Gastroesophageal sphincter (tissue), 3 donors: Measurements from ENCODE around the gene IL1RAPL2.

Experiments used
- CTCF ChIP-seq, 4 experiments: fragments of 200-600 bp in 2 of 4; fragments of 450-650 bp in 2 of 4; sonication (generic) in 1 of 4; IDR thresholded peaks; one replicate each; pipeline ENCODE4 v1.5.1; 2017 to 2019; ENCODE audit warnings: antibody characterized with exemption in 4 of 4, mild to moderate bottlenecking in 2 of 4, moderate library complexity in 2 of 4
- EP300 ChIP-seq: sonication (generic); formaldehyde crosslinking; IDR thresholded peaks from one replicate; pipeline ENCODE4 v1.6.1; 2017; ENCODE audit warnings: antibody characterized with exemption, mild to moderate bottlenecking
- POLR2A ChIP-seq, 2 donors: fragments of 450-650 bp; IDR thresholded peaks; one replicate each; pipeline ENCODE4 v1.6.1; 2017; ENCODE audit warnings: antibody characterized with exemption in 2 of 2, mild to moderate bottlenecking in 2 of 2, moderate library complexity in 1 of 2
- POLR2AphosphoS5 ChIP-seq: sonication (generic); formaldehyde crosslinking; IDR thresholded peaks from one replicate; pipeline ENCODE4 v1.6.1; 2017; ENCODE audit warnings: antibody characterized with exemption

- no peak for TF ChIP-seq CTCF (IDR thresholded peaks at IDR 0.05)
- no peak for TF ChIP-seq POLR2AphosphoS5
- TF ChIP-seq POLR2A (IDR thresholded peaks at IDR 0.05), result no peak
- no peak for TF ChIP-seq EP300
These were observed 1084.6 kb downstream of the IL1RAPL2 start for GRCh38 chrX:105650577-105650976.
